Thyroid gland (tissue), 4 donors: ENCODE data around the gene LINC01488. TPM values are rescaled to one million over a fixed set of nuclear protein-coding genes. Genes with fewer than 3 reads are reported as not detected.

Source experiments
- DNase-seq, 2 donors: peaks; one replicate each; pipeline ENCODE4 v3.0.0-alpha.2; 2019
- H3K27ac ChIP-seq, 3 donors: fragments of 200-600 bp; sonication (generic); 1 replicate in 2 of 3; 2 replicates in 1 of 3; pipeline ENCODE4 v1.5.1; 2016 to 2019; ENCODE audit warnings: mild to moderate bottlenecking in 1 of 3, moderate library complexity in 1 of 3
- H3K27me3 ChIP-seq: fragments of 200-600 bp; sonication (generic); one replicate; pipeline ENCODE4 v1.5.1; 2019
- H3K36me3 ChIP-seq, 2 donors: fragments of 200-600 bp; sonication (generic); one replicate each; pipeline ENCODE4 v1.5.1; 2016 to 2019
- H3K4me1 ChIP-seq, 2 donors: fragments of 200-600 bp; sonication (generic); one replicate each; pipeline ENCODE4 v1.5.1; 2017 to 2019
- H3K4me3 ChIP-seq, 3 donors: fragments of 200-600 bp; sonication (generic); replicated peaks in 1 of 3; 1 replicate in 2 of 3; 2 replicates in 1 of 3; pipeline ENCODE4 v1.5.1; 2016; ENCODE audit warnings: mild to moderate bottlenecking in 1 of 3
- H3K9me3 ChIP-seq: fragments of 200-600 bp; sonication (generic); one replicate; pipeline ENCODE4 v1.5.1; 2017
- CTCF ChIP-seq, 6 experiments: fragments of 200-600 bp in 3 of 6; fragments of 450-650 bp in 3 of 6; sonication (generic) in 3 of 6; IDR thresholded peaks; one replicate each; pipeline ENCODE4 v1.5.1; 2016 to 2019; ENCODE audit warnings: antibody characterized with exemption in 6 of 6, mild to moderate bottlenecking in 2 of 6, inconsistent platforms in 1 of 6, moderate library complexity in 1 of 6
- POLR2A ChIP-seq, 2 donors: fragments of 450-650 bp; IDR thresholded peaks; one replicate each; pipeline ENCODE4 v1.6.1; 2017; ENCODE audit warnings: antibody characterized with exemption in 2 of 2, mild to moderate bottlenecking in 2 of 2, moderate library complexity in 1 of 2
- WGBS, 2 donors: methylation state at CpG; one replicate each; pipeline ENCODE4 v1.1.5; 2017; 5-methylcytosine and 5-hydroxymethylcytosine counted together
- intact Hi-C: fragments of 100-400 bp; cut with DNase I; formaldehyde crosslinking; loops from one replicate; pipeline ENCODE4 v1.15.1; 2023
- total RNA-seq, 4 donors: library from RNA; depleted of rRNA; stranded (reverse); fragments of >200 nt; gene quantifications; one replicate each; pipeline ENCODE4 v1.2.3, GENCODE V29; 2016

The LINC01488 gene
- total RNA-seq, 4 donors from 2014 or later, result not detected

- peaks cover 30 to 45% of the 10 kb centered on the region in 2 donors for H3K4me1 ChIP-seq
- H3K36me3 ChIP-seq, result no peaks in the 10 kb centered on the region
- no peaks in the 10 kb centered on the region for H3K9me3 ChIP-seq
- intact Hi-C loops, result loop anchor here (5.0 kb wide), 1 partner anchor 195 kb away; no protein-coding TSS in a partner anchor
- DNase-seq, result no peak
- 81% methylated on average over 10 of the region's 10 CpGs for WGBS, 2 donors
- no peak overlapping the region for H3K4me3 ChIP-seq
- TF ChIP-seq CTCF (IDR thresholded peaks at IDR 0.05) (no peak), POLR2A (IDR thresholded peaks at IDR 0.05) (no peak)
- no peaks in the 10 kb centered on the region for H3K27me3 ChIP-seq
- peak overlapping the region in 1 of 3 donors; percentile 87 for H3K27ac ChIP-seq
Observed at GRCh38 chr11:69442012-69442806, 39.3 kb upstream of the LINC01488 start.

- TF ChIP-seq POLR2A (IDR thresholded peaks at IDR 0.05) (no peak), CTCF (IDR thresholded peaks at IDR 0.05) (no peak)
- Histone ChIP-seq H3K36me3 (no peaks in the 10 kb centered on the region), H3K4me1 (peaks cover 34 to 45% of the 10 kb centered on the region in 2 donors), H3K4me3 (peak overlapping the region in 1 of 3 donors; percentile 18), H3K27me3 (no peaks in the 10 kb centered on the region), H3K27ac (peak overlapping the region; percentile 50 to 87 (median 75)), H3K9me3 (no peaks in the 10 kb centered on the region)
- DNase-seq, result peak; percentile 25 to 28
- 39 to 49% methylated on average over 8 to 10 of the region's 10 CpGs for WGBS, 2 donors
- intact Hi-C loops, result loop anchor here (5.0 kb wide), 1 partner anchor 195 kb away; no protein-coding TSS in a partner anchor
Observed at GRCh38 chr11:69442807-69443137, 38.7 kb upstream of the LINC01488 start.

- Histone ChIP-seq H3K4me1 (peaks cover 39 to 51% of the 10 kb centered on the region in 2 donors), H3K36me3 (no peaks in the 10 kb centered on the region), H3K9me3 (no peaks in the 10 kb centered on the region), H3K4me3 (peak overlapping the region in 2 of 3 donors; percentile 14 to 18), H3K27ac (peak overlapping the region; percentile 50 to 87 (median 75)), H3K27me3 (no peaks in the 10 kb centered on the region)
- 6 to 9% methylated on average over 18 to 40 of the region's 48 CpGs for WGBS, 2 donors
- DNase-seq, result peak; percentile 90 to 91
- intact Hi-C loops, result loop anchor here (5.0 kb wide), 1 partner anchor 194 kb away; no protein-coding TSS in a partner anchor
- TF ChIP-seq CTCF (IDR thresholded peaks at IDR 0.05) (no peak), POLR2A (IDR thresholded peaks at IDR 0.05) (peak in 1 of 2 donors; percentile 74)
Observed at GRCh38 chr11:69443138-69443967, 38.1 kb upstream of the LINC01488 start.

GRCh38 chr11:69443968-69444364, 37.5 kb upstream of the LINC01488 start:
- peak in 1 of 2 donors; percentile 20 for DNase-seq
- WGBS, 2 donors, result 45 to 66% methylated on average over 3 to 6 of the region's 6 CpGs
- no peaks in the 10 kb centered on the region for H3K9me3 ChIP-seq
- intact Hi-C loops, result loop anchor here (5.0 kb wide), 1 partner anchor 193 kb away; no protein-coding TSS in a partner anchor
- peak overlapping the region; percentile 50 to 87 (median 75) for H3K27ac ChIP-seq
- peak overlapping the region in 1 of 3 donors; percentile 18 for H3K4me3 ChIP-seq
- TF ChIP-seq POLR2A (IDR thresholded peaks at IDR 0.05) (no peak), CTCF (IDR thresholded peaks at IDR 0.05) (no peak)
- peaks cover 46 to 57% of the 10 kb centered on the region in 2 donors for H3K4me1 ChIP-seq
- H3K27me3 ChIP-seq, result no peaks in the 10 kb centered on the region
- H3K36me3 ChIP-seq, result no peaks in the 10 kb centered on the region
